ENCODE measurements around the gene MARCHF10. TPM values are rescaled to one million over a fixed set of nuclear protein-coding genes. Genes with fewer than 3 reads are reported as not detected.

Gene MARCHF10
- polyA plus RNA-seq, 3 donors: 0.97 to 1.4 (median 1.1) TPM

- DNase-seq (ENCODE audit: low read depth in 3 of 3, low spot score in 2 of 3): no peak
These were observed 52.8 kb downstream of the MARCHF10 start for GRCh38 chr17:62755141-62755851.

GRCh38 chr17:62754631-62755030, 53.5 kb downstream of the MARCHF10 start:
- no peak for DNase-seq (ENCODE audit: low read depth in 3 of 3, low spot score in 2 of 3)

- no peak for DNase-seq (ENCODE audit: low read depth in 3 of 3, low spot score in 2 of 3)
These were observed 54.6 kb downstream of the MARCHF10 start for GRCh38 chr17:62753562-62753961.

- no peak for DNase-seq (ENCODE audit: low read depth in 3 of 3, low spot score in 2 of 3)
These were observed 56.9 kb downstream of the MARCHF10 start for GRCh38 chr17:62751060-62751691.

- no peak for DNase-seq (ENCODE audit: low read depth in 3 of 3, low spot score in 2 of 3)
These were observed 57.5 kb downstream of the MARCHF10 start for GRCh38 chr17:62750631-62751051.

- no peak for DNase-seq (ENCODE audit: low read depth in 3 of 3, low spot score in 2 of 3)
These were observed 58.2 kb downstream of the MARCHF10 start for GRCh38 chr17:62749926-62750325.

GRCh38 chr17:62746941-62747340, 61.2 kb downstream of the MARCHF10 start:
- no peak for DNase-seq (ENCODE audit: low read depth in 3 of 3, low spot score in 2 of 3)

- DNase-seq (ENCODE audit: low read depth in 3 of 3, low spot score in 2 of 3): no peak
These were observed 62.3 kb downstream of the MARCHF10 start for GRCh38 chr17:62745806-62746205.

GRCh38 chr17:62744259-62744658, 63.9 kb downstream of the MARCHF10 start:
- DNase-seq (ENCODE audit: low read depth in 3 of 3, low spot score in 2 of 3): no peak

- no peak for DNase-seq (ENCODE audit: low read depth in 3 of 3, low spot score in 2 of 3)
These were observed 66.8 kb downstream of the MARCHF10 start for GRCh38 chr17:62741290-62741689.

GRCh38 chr17:62739645-62740388, 68.3 kb downstream of the MARCHF10 start:
- DNase-seq (ENCODE audit: low read depth in 3 of 3, low spot score in 2 of 3): no peak

- no peak for DNase-seq (ENCODE audit: low read depth in 3 of 3, low spot score in 2 of 3)
These were observed 69.8 kb downstream of the MARCHF10 start for GRCh38 chr17:62738281-62738680.

- DNase-seq (ENCODE audit: low read depth in 3 of 3, low spot score in 2 of 3): no peak
These were observed 70.6 kb downstream of the MARCHF10 start for GRCh38 chr17:62737513-62737912.

GRCh38 chr17:62735044-62735651, 73.0 kb downstream of the MARCHF10 start:
- DNase-seq (ENCODE audit: low read depth in 3 of 3, low spot score in 2 of 3): no peak

GRCh38 chr17:62732125-62732524, 76.0 kb downstream of the MARCHF10 start:
- no peak for DNase-seq (ENCODE audit: low read depth in 3 of 3, low spot score in 2 of 3)

- no peak for DNase-seq (ENCODE audit: low read depth in 3 of 3, low spot score in 2 of 3)
These were observed 80.0 kb downstream of the MARCHF10 start for GRCh38 chr17:62727916-62728672.

GRCh38 chr17:62725791-62726249, 82.3 kb downstream of the MARCHF10 start:
- no peak for DNase-seq (ENCODE audit: low read depth in 3 of 3, low spot score in 2 of 3)

GRCh38 chr17:62724398-62725146, 83.5 kb downstream of the MARCHF10 start:
- no peak for DNase-seq (ENCODE audit: low read depth in 3 of 3, low spot score in 2 of 3)

- DNase-seq (ENCODE audit: low read depth in 3 of 3, low spot score in 2 of 3): no peak
These were observed 84.3 kb downstream of the MARCHF10 start for GRCh38 chr17:62723842-62724241.

- DNase-seq (ENCODE audit: low read depth in 3 of 3, low spot score in 2 of 3): no peak
These were observed 85.5 kb downstream of the MARCHF10 start for GRCh38 chr17:62722625-62723024.
